SIG-M5 (cell line): ENCODE results near the gene ANKRD36.
"Not testable (repeated sequence)": the region's sequence is repeated elsewhere in the genome, so short reads cannot be mapped to it uniquely, and the experiment has no call there.

ENCODE experiments used
- DNase-seq: peaks from one replicate; lab custom pipeline; 2025; lab: John Stamatoyannopoulos, UW

ANKRD36 gene

DNA sequence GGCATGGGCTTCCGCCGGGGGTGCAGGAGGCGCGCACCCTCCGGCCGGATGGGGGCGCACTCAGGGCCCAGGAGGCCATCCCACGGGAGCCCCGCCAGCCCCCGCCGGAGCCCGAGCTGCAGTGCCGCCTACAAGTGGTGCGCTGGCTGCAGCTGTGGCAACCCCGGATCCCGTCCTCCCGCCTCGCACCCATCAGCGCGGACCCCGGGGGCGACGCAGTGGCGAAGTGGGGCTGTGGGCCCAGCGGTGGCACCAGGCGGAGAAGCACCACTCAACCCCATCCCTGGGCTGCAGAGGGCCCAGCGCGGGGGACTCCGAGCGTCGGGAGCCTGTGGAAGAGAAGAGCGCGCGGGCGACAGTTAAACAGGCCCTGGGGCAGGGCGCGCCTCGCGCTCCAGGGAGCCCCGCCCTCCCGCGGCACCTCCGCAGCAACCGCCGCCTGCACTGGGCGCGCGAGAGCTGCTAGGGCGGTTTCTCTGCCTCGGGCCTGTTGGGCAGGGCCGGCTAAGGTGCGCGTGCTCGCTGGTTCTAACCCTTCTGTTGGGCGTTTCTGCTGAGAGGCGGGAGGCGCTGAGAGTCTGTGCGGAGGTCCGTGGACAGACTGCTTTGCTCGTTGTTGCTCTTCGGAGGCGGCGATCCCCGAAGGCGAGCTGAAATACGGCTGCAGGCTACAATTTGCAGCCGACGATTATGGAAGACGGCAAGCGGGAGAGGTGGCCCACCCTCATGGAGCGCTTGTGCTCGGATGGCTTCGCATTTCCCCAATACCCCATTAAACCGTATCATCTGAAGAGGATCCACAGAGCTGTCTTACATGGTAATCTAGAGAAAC lies at the start of gene ANKRD36:
TSS of gene ANKRD36 (plus strand) at position 104 of the 832 bp plus-strand sequence. CDS start at position 691, 587 bp downstream.
- DNase-seq = not testable (repeated sequence)

DNA sequence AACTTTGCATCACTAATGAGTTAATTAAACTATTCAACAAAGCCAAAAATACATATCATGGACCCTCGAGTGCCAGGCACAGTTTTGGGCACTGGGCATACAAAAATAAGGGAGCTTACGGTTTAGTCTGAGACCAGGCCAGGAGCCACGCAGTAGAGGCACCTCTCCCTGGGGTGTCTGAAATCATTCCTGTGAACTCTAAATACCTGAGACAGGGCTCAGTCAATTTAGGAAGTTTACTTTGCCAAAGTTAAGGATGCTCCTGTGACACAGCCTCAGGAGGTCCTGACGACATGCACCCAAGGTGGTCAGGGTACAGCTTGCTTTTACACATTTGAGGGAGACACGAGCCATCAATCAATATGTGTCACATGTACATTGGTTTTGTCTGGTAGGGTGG lies 46.9 kb upstream of the ANKRD36 start:
- DNase-seq = not testable (repeated sequence)

DNA sequence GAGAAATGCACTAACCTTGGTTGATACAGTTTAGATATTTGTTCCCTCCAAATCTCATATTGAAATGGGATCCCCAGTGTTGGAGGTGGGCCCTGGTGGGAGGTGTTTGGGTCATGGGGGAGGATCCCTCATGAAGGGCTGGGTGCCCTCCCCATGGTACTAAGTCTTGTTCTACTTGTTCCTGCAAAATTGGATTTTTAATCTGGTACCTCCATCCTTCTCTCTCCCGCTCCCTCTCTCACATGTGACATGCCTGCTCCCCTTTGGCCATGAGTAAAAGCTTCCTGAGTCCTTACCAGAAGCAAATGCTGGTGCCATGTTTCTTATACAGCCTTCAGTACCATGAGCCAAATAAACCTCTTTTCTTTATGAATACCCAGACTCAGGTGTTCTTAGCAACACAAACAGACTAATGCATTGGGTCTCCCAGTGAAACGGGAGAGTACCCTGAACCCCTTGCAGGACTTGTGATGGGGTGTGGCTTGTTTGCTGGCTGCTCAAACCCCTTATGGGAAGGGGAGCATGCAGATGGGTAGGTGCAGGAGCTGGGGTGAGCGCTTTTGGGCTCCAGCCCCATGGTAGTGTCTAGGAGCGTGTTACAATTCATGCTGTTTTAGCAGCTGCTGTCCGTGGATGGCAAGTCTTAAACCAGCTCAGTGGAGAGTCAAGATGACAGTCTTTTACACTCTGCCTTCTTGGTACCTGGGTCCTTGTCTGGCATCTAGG lies 45.5 kb upstream of the ANKRD36 start:
- DNase-seq = no peak

DNA sequence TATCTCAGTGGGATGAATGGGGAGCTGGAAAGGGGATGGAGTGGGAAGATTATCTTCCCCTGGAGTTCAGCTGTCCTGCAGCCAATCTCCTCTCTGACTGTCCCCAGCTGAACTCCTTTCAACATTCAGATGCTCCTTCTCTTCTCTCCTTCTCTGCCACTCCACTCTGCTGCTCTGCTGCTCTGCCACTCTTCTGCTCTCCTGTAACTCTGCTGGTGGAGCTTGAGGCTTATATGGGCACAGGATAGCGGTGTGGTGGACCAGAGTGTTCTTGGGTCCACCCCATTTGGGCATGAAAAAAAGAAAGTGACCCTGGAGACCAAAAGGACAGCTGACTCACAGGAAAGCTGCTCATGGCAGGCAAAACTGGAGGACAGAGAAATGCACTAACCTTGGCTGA lies 44.9 kb upstream of the ANKRD36 start:
- DNase-seq = no peak

DNA sequence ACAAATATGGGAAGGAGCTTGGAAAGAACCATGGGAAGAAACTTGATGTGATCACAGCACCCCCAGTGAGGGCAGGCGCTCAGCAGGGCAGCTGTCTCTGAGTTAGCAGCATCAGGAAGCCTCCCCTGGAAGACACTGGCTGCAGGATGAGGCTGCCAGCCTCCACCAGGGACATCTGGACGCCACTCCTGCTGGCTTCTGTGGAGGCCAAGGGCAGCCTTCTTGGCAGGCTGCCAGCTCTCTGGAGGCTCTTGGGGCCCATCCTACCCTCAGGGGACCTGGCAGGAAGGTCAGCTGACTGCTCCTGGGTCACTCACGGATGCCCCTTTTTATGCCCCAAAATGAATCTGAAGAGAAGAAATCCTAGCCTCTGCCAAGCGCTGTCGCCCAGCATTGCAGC lies 44.2 kb upstream of the ANKRD36 start:
- DNase-seq = not testable (repeated sequence)

DNA sequence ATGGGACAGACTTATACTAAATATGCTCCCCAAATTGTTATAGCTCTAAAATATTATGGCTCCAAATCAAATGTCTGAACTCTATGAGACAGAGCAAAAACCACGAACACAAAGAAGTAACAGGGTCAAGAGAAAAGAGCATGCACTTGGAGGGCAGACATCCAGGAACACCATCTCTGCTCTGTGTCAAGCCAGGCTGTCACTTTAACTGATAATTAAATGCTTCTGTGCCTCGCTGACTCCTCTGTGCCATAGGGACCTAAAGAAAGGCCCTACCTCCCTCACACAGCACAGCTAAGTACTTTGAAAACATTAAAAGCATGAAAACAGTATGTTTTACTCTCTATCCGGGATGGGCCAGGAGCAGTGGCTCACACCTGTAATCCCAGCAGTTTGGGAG lies 42.0 kb upstream of the ANKRD36 start:
- not testable (repeated sequence) for DNase-seq

DNA sequence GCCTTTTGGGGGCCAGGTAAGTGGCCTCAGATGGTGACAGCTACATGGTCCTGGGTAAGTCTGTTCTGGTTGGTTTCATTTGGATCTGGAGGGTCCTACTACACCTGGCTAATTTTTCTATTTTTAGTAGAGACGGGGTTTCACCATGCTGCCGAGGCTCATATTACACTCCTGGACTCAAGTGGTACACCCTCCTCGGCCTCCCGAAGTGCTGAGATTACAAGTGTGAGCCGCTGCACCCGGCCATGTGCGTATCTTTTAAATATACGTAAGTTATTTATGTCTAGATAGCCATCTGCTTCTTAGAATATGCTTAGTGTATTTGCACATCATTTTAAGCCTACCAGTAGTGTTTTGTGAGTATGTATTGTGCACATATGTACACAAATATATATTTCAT lies 35.7 kb upstream of the ANKRD36 start:
- DNase-seq = not testable (repeated sequence)

DNA sequence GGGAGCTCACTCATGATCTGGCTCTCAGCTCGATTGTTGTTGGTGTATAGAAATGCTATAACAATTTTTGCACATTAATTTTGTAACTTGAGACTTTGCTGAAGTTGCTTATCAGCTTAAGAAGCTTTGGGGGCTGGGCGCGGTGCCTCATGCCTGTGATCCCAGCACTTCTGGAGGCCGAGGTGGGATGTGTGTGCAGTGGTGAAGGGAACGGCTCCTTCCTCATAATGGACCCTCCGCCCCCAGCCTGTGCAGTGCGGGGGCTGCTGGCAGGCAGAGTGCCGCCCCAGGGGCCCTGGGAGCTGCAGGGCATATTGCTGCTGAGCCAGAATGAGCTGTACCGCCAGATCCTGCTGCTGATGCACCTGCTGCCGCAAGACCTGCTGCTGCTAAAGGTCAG lies 32.1 kb upstream of the ANKRD36 start:
- not testable (repeated sequence) for DNase-seq

DNA sequence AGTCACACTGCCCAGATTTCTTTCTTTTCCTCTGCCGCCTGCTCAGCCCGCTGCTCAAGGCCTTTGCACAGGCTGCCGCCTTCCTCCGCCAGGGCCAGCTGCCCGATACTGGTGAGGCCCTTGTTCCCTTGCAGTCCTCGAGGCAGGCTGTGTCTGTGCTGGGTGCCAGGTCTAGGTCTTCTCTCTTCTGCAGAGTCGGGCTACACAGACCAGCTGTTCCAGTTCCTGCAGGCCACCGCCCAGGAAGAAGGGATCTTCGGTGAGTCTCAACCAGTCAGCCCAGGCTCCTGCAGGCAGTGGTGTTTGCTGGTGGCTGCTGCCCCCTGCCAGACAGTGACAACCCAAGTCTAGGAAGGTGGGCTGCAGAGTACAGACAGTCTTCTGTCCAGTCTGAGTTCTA lies 30.7 kb upstream of the ANKRD36 start:
- not testable (repeated sequence) for DNase-seq

DNA sequence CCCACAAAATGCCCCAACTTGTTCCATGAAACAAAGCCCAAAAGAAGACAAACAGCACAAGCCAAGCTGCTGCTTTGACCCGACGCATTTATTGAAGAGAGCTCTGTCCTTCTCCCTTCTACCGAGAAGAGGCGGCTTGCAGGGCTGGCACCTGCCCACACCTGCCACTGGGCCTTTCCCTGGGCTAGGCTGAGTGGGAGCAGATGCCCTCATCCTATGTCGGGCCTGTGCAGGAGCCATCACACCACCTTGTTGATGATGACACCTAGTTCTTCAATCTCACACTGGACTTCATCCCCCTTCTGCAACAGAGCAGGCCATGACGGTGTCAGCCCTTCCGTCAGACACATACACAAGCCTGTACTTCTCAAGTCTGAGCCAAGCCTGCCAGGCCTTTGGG lies 29.4 kb upstream of the ANKRD36 start:
- DNase-seq = not testable (repeated sequence)

DNA sequence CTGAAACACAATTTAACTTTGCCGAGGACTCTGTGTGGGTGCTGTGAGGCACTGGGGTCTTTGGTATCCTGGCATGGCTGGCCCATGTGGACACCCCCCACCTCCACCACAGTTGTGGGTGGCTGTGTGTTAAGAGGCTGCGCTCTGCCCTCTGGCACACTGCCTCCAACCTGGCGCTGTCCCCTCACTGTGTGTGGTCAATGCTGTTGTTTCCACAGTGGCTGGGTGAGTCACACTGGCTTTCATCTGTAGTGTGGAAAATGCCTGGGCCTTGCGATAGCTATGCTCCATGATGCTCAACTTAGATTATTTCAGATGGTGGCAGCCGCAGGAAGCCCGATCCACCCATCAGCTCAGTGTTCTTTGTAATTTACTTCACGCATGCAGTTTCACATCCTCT lies 27.9 kb upstream of the ANKRD36 start:
- not testable (repeated sequence) for DNase-seq

DNA sequence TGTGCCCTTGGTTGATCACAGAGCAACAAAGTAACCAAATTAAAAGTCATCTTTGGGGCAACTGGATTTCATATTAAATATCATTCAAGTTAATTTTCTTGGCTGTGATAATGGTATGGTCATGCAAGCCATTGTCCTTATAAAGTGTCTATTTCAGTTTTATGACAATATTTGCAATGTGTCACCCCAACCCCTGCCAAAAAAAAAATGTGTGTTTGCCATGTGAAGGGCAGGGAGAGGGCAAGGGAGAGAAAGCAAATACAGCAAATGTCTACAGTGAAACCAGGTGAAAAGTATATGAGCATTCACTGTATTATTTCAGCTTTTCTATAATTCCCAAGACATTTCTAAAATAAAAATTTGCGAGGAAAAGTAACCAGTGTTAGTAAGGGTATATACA lies 24.2 kb upstream of the ANKRD36 start:
- not testable (repeated sequence) for DNase-seq

DNA sequence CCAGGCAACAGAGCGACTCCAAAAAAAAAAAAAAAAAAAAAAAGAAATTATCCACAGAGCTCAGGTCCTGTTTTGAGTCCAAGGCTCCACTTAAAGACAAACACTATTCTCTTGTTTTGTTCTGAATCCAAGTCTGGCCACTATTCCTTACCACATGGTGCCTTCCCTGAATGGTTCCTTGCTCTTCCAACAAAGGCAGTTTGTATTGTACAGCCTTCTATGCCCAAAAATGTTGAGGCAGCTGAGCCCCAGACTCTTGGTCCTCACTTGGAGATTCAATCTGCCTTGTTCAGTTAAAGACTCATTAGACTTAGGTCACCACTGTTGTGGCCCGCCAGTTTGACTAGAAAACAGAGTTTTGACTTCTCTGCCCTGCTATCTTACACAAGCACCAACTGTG lies 20.0 kb upstream of the ANKRD36 start:
- not testable (repeated sequence) for DNase-seq

DNA sequence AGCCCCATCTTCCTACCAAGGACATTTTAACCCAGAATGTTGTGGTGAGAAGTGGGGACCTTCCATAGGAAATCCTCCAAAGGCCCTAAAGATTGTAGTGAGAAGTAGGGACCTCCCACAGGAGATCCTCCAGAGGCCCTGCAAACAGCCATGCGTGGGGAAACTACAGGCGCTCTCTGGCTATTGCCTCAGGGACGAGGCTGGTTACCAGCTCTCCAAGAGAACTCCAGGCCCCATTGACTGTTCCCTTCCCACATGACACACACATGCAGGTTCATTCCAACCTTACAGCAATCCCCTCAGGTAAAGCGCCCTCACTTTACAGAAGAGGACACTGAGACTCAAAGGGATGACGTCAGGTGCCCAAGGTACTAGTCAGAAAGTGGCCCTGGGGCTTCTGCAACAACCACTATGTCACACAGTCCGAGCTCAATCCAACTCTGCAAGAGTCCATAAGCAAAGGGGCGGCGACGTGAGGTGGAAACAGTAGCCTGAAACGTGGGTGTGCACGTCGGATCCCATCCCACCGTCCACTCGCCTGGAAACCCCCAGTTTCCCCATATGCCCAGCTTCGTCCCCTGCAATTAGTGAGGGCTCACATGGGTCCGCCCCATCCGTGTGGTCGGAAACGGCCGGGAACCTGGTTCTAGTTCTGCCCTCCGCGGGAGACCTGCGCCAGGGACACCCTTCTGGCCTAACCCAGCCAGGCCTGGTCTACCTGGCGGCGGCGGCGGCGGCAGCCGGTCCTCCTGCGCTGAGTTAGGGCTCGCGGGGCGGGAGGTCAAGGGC lies 18.8 kb upstream of the ANKRD36 start:
- not testable (repeated sequence) for DNase-seq

DNA sequence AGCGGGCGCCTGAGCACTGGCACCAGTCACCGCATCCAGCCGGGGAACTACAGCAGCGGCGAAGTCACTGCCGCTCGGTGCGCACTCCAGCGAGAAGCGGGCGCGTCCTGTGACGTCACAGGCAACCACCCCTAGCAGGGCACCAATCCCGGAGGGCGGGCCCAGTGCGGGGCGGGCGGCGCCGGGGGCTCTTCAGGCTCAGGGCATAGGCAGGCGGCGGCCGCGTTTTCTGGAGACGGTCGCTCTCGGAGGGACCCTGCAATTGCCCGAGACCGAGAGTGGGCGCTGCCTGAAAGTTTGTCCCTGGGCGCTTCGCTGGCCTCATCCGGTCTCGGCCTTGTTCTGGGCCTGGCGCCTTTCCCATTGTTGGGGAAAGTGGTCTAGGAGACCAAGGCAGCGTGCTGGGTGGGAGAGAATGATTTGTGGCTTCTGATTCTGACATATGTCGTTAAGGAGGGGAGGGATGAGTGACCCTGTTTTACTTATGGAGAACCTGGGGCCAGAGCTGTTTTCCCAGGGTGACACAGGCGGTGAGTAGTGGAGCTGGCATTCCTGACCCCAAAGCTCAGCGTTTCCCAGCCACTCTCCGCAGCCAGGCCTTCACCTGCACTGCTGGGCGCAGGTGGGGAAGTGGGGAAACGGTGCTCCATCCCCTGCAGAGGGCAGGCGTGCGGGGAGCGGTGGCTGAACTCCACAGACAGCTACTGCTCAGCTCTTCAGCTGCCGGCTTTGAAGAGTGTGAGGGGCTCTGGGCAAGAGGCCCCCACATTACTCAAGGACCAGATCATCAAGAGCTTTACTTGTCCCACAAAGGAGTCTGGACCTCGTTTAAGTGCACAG lies 18.0 kb upstream of the ANKRD36 start, which contains the start of gene FAHD2B:
TSS of gene FAHD2B (minus strand) at position 111 of the 840 bp plus-strand sequence. CDS start 3,176 bp downstream, outside the sequence.
- DNase-seq = peak; percentile 1

DNA sequence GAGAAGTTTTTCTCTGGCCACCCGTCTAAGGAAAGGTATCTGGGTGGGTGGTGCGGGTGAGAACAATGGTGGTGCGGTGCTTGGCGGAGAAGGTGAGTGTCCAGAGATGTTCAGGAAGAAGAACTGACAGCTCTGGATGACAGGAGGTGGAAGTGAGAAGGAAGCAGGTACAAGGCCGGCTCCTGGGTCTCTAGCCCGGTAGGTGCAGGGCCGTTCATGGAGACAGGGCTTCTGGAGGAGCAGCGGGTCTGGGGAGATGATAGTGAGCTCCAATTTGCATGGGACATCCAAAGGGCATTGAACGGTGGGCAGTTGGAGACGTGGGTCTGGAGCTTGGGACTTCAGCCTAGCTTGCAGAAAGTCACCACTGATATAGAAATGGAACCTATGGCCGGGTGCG lies 17.3 kb upstream of the ANKRD36 start:
- no peak for DNase-seq

DNA sequence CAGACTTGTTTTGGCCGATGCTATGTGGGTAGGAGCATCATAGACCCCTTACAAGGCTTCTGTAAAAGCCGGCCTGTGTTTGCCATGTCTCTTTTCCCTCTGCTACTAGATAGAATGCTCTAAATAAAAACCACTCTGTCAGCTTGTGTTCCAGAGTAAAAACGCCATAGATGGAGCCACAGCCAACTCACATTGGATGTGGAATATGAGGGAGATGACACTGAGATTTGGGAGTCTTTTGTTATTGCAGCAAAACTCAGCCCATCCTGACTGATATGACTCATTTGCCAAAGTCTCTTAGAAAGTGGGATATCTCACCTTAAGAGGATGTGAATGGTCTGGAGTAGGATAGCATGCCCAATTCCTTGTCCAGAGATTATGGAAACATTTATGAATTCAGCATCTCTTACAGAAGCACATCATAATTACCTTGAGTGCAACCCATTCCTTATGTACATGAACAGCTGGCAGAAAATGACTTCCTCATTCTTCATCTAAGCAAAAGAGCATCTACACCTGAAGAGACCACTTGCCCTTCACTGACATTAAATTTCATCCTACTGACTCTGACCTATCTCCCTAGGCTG lies 14.1 kb upstream of the ANKRD36 start:
- DNase-seq = not testable (repeated sequence)

DNA sequence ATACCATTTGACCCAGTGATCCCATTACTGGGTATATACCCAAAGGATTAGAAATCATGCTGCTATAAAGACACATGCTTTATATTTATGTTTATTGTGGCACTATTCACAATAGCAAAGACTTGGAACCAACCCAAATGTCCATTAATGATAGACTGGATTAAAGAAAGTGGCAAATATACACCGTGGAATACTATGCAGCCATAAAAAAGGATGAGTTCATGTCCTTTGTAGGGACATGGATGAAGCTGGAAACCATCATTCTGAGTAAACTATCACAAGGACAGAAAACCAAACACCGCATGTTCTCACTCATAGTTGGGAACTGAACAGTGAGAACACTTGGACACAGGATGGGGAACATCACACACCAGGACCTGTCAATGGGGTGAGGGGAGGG lies 6.1 kb upstream of the ANKRD36 start:
- not testable (repeated sequence) for DNase-seq

DNA sequence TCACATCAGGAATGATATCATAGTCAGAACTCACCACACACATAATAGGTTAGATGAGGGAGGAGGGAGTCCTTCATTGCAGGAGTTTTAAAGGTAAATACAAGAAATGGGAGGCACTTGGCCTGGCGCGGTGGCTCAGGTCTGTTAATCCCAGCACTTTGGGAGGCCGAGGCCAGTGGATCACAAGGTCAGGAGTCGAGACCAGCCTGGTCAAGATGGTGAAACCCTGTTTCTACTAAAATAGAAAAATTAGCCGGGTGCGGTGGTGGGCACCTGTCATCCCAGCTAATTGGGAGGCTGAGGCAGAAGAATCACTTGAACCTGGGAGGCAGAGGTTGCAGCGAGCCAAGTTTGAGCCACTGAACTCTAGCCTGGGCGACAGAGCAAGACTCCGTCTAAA lies 1.7 kb upstream of the ANKRD36 start:
- not testable (repeated sequence) for DNase-seq

DNA sequence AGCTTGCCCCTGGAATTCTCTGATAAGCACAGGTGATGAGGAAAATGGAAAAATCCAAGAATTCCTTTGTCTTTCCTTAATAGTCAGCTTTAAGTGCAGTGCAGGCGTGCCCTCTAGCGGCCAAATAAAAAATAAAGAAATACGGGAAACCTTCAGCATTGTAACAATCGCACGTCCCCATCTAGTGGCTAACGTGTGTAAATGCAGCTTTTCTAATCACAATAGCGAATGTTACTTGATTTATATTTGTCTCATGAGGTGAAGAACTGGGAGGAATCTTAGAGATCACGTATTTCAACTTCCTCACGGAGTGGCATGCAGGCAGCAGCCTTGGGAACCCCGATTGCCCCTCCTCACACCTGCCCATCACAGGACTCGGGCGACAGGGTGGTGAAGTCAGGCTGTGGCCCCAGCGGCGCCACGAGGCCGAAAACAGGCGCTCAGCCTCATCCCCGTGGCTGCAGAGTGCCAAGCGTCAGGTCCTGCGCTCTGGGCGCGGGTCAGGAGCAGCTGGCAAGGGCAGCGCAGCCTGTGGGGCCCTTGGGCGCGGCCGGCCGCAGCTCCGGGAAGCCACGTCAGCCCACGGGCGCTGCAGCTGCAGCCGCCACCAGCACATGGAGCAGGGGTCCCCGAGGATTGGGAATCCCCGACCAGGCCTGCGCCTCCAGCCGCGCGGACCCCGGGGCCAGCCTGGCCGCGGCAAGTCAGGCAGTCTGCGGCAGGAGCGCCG lies 468 bp upstream of the ANKRD36 start:
- DNase-seq = not testable (repeated sequence)
